Fibroblast of pulmonary artery (primary cell): ENCODE data around the gene GEMIN2.
"Not testable (repeated sequence)": the region's sequence is repeated elsewhere in the genome, so short reads cannot be mapped to it uniquely, and the experiment has no call there.

Experiments
- DNase-seq: peaks from one replicate; pipeline ENCODE4 v3.0.0-alpha.2; 2010; ENCODE audit warnings: low read depth
- H3K4me3 ChIP-seq: replicated peaks from 2 replicates; pipeline ENCODE4 v1.5.1; 2011; ENCODE audit warnings: low read depth, mild to moderate bottlenecking, control low read depth, low read length, moderate library complexity
- TF ChIP-seq, protein P1 (sequence below): IDR thresholded peaks from 2 replicates; pipeline ENCODE4 v1.5.1; 2011; ENCODE audit warnings: mild to moderate bottlenecking, control low read depth, low read length, inconsistent platforms; ENCODE audit errors: missing control alignments

Gene GEMIN2

DNA sequence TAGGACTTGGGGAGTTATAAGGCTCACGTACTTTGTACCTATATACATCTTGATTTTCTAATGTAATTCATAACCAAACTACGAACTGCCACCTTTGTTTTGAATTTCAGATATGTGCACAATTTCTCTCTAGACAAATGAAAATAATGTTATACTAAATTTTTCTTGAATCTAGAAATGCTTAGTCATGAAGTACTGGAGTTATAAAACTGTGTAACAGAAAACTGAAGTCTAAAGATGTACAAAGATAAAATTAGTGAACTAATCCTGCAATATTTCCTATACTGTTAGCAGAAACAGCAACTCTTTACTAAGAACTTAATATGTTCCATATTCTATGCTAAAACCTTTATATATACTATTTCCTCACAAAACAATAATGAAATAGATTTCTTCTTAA, 26.6 kb upstream of the GEMIN2 start:
- TF ChIP-seq, protein P1, sequence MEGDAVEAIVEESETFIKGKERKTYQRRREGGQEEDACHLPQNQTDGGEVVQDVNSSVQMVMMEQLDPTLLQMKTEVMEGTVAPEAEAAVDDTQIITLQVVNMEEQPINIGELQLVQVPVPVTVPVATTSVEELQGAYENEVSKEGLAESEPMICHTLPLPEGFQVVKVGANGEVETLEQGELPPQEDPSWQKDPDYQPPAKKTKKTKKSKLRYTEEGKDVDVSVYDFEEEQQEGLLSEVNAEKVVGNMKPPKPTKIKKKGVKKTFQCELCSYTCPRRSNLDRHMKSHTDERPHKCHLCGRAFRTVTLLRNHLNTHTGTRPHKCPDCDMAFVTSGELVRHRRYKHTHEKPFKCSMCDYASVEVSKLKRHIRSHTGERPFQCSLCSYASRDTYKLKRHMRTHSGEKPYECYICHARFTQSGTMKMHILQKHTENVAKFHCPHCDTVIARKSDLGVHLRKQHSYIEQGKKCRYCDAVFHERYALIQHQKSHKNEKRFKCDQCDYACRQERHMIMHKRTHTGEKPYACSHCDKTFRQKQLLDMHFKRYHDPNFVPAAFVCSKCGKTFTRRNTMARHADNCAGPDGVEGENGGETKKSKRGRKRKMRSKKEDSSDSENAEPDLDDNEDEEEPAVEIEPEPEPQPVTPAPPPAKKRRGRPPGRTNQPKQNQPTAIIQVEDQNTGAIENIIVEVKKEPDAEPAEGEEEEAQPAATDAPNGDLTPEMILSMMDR = no peak

DNA sequence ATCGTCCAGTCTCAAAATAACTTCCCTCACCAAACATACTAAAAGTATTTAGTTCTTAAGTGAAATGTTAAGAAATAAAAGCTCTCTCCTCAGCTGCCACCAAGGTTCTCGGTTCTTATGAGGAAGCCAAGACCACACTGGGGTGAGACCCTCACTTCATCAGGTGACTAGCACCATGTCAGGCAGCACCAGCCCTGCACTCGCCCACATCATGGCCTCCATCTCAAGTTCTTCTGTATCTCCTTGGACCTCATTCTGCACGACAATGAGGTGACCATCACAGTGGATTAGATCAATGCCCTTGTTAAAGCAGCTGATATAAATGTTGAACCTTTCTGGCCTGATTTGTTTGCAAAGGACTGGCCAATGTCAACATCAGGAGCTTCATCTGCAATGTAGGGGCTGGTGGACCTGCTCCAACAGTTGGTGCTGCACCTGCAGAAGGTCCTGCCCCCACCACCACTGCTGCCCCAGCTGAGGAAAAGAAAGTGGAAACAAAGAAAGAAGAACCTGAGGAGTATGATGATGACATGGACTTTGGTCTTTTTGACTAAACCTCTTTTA, 23.5 kb upstream of the GEMIN2 start:
- no peak overlapping the region for H3K4me3 ChIP-seq
- TF ChIP-seq, protein P1 = no peak
- DNase-seq = no peak

More for the DNA sequence above, 26.6 kb upstream of the GEMIN2 start:
- H3K4me3 ChIP-seq = no peak overlapping the region
- DNase-seq = no peak

DNA sequence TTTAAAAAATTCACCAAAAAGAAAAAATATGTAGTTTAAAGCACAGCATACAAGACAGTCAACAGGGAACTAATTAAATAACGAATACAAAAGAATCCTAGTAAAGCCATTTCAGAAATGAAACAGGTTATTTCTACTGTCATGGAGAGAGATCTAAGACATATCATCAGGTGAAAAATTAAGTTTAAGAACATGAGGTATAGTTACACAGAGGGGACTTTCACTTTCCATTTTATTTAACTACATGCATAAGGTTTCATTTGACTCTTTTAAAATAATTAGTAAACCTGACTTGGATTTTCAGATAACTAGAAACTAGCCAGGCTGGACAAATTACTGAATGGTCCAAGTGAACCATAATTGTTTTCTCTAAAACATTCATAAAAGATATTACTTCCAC, 22.4 kb upstream of the GEMIN2 start:
- no peak overlapping the region for H3K4me3 ChIP-seq
- DNase-seq = no peak
- TF ChIP-seq, protein P1 = no peak

DNA sequence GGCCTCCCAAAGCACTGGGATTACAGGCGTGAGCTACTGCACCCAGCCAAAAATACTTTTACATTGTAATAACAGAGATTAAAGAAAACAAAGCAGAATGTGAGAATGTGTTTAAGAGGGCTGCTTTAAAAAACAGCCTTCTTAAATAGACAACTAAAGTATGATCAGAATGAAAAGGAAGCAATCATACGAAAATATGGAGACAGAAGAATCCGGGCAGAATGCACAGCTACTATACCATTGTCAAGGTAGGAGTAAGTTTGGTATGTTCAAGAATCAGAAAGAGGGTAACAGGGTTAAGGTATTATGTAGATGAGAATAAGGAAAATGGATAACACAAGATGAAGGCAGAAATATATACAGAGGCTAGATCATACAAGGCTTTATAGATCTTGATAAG, 19.6 kb upstream of the GEMIN2 start:
- no peak for DNase-seq
- TF ChIP-seq, protein P1 = no peak
- H3K4me3 ChIP-seq = no peak overlapping the region

DNA sequence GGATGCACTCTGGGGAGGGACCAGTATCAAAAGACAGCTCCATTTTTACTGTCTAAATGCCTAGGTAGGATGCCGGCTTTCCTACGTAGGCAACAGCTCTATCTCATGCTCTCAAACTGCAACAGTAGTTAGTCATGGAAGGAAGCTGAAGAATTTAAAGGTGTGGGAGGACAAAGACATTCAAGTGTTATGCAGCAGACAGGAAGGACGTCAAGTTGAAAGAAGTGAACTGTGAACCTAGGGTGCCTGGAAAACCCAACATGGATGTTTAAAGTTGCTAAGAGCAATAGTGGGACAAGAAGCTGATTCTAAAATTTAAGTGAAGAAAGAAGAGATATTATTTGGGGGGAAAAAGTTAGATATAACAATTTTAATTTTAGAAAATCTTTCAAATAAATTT, 17.0 kb upstream of the GEMIN2 start:
- peak; percentile 82 for DNase-seq
- no peak overlapping the region for H3K4me3 ChIP-seq
- TF ChIP-seq, protein P1 = no peak

DNA sequence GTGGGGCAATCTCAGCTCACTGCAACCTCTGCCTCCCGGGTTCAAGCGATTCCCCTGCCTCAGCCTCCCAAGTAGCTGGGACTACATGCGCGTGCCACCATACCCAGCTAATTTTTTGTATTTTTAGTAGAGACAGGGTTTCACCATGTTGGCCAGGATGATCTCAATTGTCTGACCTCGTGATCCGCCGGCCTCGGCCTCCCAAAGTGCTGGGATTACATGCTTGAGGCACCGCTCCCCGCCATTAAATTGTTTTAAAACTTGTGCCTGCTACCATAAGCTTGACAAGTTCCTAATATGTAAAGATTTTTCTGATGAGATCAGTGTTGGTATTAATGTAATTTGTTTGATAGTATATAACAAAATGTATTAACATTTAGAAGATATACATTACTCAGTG, 14.9 kb upstream of the GEMIN2 start:
- DNase-seq, H3K4me3 ChIP-seq: not testable (repeated sequence)

DNA sequence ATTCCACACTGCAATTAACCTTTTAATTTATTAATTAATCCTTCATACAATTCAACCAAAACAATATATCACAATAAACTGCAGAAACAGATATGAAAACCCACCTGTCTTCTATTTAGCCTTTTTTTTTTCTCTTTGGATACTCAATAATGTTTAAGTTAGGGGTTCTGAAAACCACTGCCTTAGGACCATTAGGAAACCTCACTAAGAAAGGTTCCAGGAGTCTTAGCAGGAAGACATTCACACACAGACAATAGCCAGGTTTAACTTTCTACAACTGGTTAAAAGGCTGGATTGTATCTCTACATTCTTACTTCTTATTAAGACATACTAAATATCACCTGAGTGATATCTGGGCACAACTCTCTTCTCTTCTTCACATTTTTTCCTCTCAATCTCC, 14.4 kb upstream of the GEMIN2 start:
- no peak for DNase-seq
- no peak overlapping the region for H3K4me3 ChIP-seq
- TF ChIP-seq, protein P1 = no peak
